Activated T-helper 1 cell treated with Interleukin-2 at 50 U/mL for 16 hours (primary cell): ENCODE data around the gene CASK.

Experiments used
- DNase-seq: peaks from one replicate; pipeline ENCODE4 v3.0.0-alpha.2; 2020; ENCODE audit warnings: low read depth

Gene CASK, protein sequence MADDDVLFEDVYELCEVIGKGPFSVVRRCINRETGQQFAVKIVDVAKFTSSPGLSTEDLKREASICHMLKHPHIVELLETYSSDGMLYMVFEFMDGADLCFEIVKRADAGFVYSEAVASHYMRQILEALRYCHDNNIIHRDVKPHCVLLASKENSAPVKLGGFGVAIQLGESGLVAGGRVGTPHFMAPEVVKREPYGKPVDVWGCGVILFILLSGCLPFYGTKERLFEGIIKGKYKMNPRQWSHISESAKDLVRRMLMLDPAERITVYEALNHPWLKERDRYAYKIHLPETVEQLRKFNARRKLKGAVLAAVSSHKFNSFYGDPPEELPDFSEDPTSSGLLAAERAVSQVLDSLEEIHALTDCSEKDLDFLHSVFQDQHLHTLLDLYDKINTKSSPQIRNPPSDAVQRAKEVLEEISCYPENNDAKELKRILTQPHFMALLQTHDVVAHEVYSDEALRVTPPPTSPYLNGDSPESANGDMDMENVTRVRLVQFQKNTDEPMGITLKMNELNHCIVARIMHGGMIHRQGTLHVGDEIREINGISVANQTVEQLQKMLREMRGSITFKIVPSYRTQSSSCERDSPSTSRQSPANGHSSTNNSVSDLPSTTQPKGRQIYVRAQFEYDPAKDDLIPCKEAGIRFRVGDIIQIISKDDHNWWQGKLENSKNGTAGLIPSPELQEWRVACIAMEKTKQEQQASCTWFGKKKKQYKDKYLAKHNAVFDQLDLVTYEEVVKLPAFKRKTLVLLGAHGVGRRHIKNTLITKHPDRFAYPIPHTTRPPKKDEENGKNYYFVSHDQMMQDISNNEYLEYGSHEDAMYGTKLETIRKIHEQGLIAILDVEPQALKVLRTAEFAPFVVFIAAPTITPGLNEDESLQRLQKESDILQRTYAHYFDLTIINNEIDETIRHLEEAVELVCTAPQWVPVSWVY

DNA sequence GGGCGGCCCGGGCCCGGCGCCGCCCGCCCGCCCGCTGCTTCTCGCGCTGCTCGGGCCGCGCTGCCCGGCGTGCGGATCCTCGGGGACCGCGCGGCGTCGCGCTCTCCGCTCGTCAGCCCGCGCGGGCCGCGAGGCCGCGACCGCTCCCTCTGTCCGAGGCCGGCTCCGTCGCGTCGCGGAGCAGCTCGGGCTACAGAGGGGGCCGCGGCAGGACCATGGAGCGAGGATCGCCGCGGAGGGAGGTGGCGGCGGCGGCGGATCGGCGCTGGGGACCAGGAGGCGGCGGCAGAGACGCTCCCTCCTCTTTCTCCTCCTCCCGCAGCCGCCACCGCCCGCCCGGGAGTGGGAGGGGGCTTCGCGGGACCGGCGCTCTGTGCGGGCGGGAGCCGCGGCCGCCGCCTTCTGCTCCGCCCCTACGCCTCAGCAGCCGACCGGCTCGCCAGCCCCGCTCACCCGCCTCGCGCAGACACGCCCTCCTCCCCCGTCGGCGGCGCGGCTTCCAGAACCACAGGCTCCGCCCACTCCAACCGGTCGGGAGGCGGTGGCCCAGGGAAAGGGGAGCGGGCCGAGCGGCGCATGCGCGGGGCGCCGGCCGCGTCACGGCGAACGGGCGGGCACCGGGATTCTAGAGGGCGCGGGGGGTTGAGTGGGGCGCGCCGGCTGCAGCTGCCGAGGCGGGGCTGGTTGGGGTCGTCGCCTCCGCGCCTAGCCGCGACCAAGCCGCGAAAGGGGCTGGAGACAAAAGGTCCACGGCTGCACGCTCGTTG lies at the start of gene CASK:
TSS of gene CASK (minus strand) at position 344 of the 767 bp plus-strand sequence. CDS start 566 bp downstream, outside the sequence.
- peak; percentile 84 for DNase-seq

DNA sequence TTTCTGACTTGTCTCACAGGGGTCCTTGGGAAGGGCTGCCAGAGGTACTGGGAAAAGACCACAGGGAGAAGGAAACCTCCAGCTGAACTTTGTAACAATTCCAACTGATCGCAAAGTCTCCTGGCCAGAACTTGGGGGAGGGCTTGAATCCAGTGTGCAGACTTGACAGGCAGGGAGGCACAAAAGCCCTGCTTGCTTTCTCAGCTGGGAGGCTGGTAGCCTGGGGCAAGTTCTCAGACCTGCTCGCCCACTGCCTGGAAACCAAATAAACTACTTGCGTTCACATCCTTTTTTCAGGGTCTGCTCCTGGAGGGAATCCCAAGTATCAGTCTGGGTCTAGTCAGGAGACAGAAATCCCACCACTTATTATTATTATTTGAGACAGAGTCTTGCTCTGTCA lies 48.0 kb upstream of the CASK start:
- no peak for DNase-seq

DNA sequence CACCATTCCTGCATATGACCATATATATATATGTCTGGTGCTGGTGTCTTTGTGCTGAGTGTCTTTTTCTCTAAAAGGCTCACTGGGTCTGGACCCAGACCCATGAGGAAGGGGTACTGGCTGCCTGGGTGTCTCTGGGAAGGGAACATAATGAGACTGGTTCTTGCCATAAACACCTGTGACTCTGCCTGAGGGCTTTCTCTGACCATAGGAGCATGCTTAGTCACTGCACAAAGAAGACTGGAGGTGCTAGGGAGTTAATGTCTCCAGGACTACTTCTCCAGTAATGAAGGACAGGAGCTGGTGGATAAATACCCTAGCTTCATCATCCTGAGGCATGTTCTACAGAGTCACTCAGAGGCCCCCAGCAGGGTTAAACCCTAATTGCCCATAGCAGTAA lies 47.1 kb upstream of the CASK start:
- no peak for DNase-seq

DNA sequence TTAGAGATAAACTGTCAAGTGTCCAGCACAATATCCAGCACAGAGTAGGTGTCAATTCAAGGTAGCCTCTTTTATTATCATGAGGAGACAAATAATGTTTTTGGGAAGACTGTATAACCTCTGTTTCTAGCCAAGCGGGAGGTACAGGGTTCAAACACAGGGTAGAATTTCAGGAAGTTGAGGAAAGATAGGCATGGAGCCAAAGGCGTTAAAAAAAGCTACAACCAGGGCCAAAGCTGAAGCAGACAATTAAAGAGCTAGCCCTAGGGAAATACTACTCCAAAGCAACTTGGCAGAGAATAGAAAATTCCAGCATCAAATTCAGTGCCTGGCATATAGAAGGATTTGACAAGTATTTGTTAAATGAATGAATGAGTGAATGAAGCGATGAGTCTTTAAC lies 40.0 kb upstream of the CASK start:
- no peak for DNase-seq

DNA sequence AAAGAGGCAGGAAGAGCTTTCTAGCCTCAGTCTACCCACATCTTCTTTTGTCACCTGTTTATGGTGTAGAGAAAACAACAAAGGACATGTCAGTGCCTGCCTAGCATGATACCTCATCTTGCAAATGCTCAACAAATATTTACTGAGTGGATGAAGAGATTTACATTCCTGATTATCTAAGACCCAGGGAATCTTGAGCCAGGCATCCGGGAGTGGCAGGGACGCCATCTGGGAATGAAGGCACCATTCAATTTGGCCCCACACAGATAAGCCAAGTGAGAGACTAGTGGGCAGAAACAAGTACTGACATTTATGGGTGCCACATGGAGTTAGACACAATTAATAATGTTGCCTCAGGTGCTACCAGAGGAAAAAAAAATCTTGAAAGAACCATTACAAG lies 36.8 kb upstream of the CASK start:
- DNase-seq = no peak

DNA sequence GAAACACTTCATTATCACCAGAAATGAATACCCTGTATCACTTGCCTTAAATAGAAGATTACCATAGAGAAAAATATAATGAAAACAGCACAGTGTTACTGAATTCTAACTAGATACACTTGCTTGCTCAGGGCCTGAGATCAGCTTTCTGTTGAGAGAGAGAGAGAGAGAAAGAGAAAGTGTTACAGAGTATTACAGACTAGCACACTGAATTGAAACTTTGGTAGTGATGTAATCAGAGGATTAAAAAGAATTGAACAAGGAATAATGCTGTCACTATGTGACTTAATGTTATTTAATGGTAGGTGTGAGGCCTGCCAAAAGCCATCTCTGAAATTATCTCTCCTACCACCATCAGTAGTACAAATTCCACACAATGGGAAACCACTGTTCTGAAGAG lies 35.5 kb upstream of the CASK start:
- no peak for DNase-seq

DNA sequence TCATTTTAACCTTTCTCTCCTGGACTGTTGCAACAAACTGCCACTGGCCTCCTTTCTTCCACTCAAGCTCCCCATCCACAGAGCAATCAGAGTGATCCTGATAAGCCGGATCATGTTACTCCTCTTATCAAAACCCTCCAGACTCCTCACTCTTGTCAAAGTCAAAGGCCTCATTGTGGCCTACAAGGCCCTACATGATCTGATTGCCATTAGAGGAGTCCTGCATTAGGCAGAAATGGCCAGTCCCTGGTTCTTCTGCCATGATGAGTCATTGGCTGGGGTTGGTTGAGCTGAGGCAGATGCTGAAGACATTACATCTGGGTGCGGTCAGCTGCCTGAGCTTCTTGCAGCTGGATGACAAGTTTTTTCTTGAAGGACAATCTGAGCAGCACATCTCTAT lies 32.7 kb upstream of the CASK start:
- DNase-seq = no peak

DNA sequence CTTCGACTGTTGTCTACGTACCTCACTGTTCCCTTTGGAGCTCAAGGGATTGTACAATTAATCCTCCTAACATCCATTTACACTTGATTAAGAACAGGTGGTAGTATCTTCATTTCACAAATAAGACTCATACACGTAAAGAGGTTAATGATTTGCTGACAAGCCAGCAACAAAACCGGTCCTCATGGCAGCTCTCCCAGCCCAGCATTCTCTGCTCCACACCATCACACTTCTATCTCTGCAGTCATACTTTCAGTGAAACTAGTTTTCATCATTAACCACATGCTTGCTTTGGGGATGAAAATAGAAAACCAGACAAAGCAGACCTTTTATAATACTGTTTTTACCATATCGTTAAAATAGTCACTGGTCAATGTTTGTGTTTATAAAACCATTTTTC lies 28.7 kb upstream of the CASK start:
- no peak for DNase-seq

DNA sequence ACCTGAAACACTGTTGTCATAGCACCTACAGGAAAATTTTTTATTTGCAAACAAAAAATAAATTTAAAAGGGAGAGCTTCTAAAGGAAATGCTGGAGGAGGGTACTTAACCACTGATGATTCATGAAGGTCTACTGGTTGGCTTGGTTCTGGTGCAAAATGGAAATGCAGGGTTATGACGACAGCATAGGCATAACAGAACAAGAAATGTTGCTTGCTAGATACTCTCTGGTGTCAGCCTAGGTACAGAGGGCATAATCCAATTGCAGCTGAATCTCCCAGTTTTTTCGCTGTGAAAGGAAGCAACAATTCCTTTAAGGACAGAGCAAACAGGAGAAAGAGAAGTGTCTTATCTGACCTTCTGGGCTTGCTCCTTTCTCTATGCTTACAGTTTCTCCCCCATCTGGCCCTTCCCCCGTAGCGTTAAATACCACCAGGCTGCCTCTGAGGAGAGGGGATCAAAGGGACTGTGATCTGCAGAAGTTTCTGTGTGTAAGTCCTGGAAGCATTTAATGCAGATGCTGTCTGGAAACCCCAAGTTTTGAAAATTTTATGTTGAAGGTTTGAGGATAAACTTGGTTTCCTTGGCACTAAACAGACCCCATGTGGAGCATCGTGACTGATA lies 23.7 kb upstream of the CASK start:
- no peak for DNase-seq

DNA sequence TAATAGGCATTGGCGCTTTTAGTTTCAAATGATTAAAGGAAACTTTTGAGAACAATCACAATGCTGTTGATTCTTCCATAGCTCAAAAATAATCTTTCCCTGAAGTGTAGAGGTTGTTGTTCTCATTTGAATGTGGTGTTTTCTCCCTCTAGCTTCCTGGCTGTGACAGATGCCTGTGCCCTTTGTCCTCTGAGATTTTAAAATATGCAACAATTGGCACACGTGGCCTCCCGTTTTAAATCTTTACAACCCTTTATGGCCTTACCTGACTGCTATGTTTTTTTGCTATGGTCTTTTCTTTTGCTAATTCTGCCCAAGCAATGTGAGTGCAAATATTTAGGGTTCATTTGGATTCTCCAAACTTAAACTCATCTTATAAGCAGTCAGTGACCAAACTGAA lies 22.9 kb upstream of the CASK start:
- no peak for DNase-seq

DNA sequence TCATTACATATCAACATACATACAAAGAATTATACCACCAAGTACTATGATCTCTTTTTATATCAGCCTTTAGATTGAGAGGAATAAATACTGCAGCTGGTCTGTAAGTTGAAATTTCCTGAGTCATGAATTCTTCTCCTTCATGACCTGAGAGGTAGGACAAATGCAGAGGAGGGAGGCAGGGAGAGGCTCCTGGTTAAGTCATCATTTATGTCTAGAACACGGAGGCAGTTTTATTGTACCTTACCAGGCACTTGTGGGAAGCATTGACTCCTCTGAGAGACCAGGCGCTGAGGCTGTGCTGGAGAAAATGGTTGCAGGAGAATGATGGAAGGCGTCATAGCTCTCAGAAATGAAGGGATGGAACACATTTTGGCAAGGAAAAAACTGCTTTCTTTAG lies 12.5 kb upstream of the CASK start:
- DNase-seq = no peak

DNA sequence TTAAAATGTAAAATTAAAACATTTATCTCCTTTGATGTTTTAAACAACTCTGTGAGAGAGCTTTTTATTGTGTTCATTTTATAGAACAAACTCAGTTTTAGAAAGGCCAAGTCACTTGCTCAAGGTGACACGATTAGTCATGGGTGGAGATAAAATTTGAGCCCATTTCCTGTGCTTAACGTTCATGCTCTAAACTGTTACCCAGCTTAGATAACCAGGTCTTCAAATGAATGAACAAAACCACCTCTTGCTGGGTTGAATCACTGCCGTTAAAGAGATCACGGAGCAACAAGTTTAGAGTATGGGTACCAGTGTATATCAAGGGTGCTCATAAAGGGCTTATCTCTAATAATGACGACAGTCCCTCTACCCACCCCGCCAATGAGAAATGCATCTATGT lies 10.2 kb upstream of the CASK start:
- DNase-seq = no peak

DNA sequence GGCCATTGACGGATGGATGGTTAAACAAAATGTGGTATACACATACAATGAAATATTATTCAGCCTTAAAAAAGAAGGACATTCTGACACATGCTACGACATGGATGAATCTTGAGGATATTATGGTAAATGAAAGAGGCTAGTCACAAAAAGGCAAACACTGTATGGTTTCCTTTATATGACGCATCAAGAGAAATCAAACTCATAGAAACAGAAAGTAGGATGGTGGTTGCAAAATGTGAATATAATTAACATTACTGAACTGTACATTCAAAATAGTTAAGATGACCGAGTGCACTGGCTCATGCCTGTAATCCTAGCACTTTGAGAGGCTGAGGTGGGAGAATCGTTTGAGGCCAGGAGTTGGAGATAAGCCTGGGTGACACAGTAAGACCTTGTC lies 9.5 kb upstream of the CASK start:
- no peak for DNase-seq

DNA sequence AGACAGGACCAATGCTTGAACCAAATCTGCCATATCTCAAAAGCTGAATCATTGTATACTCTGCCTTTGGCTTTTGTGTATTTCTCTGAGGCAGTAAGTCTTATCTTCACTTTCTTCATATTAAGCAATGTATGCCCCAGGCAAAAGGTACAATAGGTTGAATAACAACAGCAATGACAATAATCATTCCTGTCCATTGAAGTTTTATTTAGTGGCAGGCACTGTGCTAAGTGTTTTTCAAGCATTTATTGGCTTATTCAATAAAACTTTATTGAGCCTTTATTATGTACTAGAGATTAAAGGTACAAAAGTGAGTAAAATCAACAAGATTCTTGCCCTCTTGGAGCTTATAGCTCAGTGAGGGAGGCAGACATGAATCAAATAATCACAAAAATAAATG lies 8.2 kb upstream of the CASK start:
- no peak for DNase-seq

DNA sequence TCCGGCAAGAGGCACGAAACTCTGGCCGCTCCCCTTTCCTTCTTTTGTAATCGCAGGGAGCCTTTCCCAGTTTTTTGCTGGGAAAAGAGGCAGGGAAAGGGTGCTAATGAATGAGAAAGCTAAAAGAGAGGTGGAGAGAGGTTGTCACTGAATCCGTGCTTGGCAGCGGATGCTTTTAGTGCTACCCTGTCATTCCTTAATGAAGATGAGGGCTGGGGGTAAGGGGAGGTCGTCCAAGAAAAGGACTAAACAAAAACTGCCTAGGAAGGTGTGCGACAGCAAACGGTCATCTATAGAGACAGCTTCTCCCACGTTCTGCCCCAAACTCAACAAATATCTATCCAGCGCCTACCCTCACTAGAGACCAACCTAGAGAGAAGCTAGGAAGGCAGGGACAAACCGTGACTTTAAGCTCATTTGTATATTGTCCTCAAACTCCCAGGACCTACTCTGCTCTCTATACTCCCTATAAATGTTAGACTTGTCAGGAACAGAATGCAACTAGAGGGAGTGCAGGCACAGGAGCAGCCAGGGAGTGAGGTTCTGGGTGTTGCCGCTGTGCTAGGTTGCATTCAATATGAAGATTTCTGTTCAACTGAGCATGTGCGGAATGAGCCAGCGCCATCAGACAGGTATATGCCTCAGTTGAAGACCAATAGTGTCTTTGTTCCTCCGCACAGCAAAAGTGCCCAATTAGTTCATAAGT lies 777 bp upstream of the CASK start:
- DNase-seq = no peak

DNA sequence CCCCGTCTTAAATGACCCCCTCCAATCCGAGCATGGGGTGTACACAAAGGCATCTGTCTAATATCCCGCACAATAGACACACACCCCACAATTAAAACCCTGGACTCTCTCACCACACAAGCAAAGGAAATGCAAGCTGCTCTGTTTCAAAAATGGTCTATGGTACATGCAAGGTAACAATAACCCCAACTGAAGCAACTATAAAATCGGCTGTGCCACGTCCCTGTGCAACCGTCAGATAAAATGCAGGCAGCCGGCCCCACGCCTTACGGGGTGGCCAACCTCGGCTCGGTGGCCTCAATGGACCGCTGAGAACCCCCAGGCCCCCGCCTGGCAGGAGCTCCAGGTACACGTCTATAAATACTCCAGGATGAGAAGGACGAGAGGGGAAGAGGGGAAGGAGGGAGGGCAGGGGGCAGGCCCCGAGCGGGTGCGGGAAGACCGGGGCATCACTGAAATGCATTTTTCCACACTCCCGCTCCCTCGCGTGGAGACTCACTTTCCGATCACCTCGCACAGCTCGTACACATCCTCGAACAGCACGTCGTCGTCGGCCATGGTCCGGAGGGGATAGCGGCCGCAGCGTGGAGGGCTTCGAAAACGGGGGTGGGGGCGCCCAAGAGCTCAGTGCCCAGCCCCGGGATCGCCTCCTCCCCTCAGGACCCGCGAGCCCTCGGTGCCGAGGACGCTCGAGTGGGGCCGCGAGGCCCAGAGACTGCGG lies 763 bp downstream of the CASK start:
- no peak for DNase-seq

DNA sequence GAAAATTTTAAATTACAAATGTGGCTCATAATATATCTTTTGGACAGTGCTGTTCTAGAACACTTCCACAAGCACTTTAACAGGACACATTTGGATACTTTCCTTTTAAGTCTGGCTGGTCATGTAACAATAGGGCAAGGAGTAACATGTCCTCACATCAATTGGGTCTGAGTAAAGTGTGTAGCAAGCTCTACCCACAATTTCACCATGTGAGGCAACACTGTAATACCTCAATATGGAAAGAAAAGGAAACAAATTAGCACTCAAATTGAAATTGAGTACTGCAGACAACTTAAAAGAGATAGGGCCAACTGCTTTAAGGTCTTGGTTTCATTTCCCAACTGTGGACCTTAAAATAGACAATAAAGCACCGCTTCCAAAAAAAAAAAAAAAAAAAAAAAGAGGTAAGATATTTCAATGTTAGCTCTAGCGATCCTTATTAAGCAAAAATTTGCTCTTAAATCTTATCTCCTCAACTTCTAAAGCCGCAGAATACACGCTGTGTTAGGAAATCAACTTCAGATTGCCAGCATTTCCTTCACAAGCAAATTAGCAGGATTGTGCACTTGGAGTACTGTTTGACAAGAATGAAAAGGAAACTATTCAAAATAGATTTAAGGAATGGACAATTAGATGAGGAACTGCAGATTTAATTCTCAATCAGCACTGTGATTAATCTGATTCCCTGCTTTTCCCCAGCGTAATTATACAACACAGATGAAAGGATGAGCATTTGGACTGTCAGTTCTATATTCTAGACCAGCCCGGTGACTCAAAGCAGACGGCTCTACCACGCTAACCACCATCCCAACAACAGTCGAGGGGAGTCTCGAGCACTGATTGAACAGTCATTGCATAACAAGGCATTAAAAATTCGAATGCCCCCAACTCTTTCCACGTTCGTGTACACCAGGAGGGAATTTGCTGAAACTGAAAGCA lies 1.6 kb downstream of the CASK start:
- DNase-seq = no peak

DNA sequence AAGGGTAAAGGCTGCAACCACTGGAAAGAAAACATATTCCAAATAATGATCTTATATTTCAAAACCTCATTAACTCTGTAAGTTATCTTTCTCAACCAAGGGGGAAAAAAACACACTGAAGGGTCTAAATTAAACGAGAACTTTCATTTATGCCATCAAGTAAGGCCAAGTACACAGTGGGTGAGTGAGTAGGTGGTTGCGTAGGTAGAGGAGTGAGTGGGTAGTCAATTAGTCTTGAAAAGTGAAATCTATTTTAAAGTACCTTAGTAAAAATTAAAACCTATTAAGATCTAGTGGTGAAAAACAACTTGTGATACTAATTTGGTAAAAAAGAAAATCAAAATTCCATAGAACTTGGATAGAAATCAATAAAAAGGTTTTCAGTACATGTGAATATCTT lies 3.5 kb downstream of the CASK start:
- no peak for DNase-seq

DNA sequence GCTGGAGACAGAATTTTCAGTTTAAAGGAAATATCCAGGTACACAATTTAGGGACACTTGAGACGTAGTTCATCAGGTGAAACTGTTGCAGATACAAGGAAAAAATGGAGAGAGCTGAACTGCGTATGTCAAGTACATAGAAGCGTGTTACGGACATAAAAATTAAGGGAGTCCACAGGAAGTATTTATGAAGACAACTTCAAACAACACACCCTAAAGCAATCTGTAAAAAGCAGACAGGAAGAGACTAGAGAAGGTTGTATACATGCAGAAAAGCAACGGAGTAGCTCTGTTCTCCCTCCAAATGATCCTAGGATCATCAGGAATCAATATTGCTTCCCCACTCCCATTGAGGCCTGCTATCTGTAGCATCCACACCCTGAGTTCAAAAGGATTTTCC lies 5.8 kb downstream of the CASK start:
- DNase-seq = no peak

DNA sequence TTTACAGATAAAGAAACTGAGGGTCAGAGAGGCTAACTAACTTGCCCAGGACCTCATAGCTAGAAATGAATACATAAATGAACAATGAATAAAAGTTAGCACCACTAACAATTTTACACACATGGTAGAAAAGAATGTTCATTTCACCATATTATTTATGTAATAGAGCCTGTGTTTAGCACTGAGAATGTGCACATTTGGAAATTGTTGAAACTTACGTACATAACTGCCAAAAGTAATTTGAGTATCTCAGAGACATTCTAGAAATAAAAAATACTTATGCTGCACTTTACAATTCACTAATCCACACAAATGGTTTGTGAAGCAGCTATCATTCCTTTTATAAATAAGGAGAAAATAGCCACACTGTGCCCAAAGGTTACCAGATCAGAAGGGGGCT lies 9.9 kb downstream of the CASK start:
- no peak for DNase-seq
